GM18511 (cell line): ENCODE results near the gene DAGLA.

Experiments used
- ATAC-seq: cut with Tn5 transposase; IDR thresholded peaks from one replicate; pipeline ENCODE4 v1.9.1; 2021; ENCODE audit warnings: mild to moderate bottlenecking, moderate library complexity; ENCODE audit not compliant: unreplicated experiment

DAGLA gene

GRCh38 chr11:61775606-61776554 lies 95.7 kb downstream of the DAGLA start:
- ATAC-seq = no peak

- ATAC-seq = peak; percentile 66
These were observed 96.4 kb downstream of the DAGLA start for GRCh38 chr11:61776561-61777075.

DNA sequence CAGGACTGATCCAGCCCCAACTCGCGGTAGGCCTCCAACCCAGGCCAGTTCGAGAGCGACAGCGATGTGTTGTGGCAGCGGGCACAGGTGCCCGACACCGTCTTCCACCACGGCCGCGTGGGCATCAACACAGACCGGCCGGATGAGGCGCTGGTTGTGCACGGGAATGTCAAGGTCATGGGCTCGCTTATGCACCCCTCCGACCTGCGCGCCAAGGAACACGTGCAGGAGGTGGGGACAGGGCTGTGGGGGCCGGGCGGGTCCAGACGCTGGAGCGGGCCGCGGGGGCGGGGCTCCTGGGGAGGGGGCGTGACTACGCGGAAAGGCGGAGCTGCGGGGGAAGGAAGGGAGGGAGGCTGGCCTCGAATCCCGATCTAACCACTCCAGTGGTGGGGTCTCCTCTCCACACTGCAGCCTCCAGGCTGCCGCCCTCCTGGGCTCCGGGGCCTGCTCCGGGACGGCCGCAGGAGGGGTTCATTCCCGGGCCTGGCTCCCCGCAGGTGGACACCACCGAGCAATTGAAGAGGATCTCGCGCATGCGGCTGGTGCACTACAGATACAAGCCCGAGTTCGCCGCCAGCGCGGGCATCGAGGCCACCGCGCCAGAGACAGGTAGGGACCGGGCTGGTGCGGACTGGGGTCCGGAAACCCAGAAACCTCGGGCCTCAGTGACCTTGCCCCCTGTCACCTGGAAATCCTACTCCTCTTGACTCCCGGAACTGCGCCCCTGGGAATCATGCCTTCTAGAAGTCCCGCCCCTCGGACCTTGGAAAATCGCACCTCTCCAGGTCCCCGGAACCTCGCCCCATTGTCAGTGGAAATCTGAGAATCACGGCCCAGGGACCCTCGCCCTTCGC lies 97.3 kb downstream of the DAGLA start:
- ATAC-seq = no peak

DNA sequence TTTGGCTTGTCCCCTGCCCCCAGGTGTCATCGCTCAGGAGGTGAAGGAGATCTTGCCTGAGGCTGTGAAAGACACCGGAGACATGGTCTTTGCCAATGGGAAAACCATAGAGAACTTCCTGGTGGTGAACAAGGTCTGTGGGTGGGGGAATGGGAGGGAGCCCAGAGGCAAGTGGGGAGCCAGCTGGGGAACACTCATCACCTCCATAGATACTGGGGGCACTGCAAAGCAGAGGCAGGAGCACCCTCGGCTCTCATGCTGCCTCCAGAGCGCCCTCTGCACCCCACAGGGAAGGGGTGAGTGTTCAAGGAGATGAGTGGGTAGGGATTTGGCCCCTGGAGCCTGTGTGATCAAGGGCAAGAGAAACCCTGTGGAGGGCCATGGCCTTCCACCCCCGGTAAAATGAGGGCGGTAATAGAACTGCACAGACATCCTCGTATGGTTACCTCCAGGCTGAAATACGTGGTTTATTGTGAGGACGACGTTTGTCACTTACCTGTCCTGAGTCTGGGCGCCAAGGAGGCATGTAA lies 98.2 kb downstream of the DAGLA start:
- no peak for ATAC-seq

DNA sequence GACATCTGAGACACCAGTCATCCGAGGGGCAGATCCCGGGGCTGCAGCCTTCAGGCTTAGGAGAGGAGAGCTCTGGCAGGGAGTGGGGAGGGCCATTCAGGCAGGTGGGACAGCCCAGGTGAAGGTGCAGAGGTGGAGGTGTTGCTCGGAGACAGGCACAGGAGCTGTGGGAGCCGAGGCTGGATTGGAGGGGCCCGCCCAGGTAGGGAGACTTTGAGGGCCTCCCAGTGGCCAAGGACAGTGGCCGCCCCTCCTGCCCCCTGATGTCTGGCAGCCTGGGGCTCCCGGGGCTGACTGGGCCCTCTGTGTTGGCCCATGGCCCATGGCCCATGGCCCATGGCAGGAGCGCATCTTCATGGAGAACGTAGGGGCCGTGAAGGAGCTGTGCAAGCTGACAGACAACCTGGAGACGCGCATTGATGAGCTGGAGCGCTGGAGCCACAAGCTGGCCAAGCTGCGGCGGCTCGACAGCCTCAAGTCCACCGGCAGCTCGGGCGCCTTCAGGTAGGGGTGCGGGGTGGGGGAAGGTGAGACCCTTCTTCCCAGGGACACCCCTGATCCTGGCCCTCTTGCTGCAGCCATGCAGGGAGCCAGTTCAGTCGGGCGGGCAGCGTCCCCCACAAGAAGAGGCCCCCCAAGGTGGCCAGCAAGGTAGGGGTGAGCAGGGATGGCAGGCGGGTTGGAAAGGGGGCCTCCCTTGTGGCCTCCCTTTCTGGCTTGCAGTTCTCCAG lies 98.9 kb downstream of the DAGLA start:
- ATAC-seq = no peak

DNA sequence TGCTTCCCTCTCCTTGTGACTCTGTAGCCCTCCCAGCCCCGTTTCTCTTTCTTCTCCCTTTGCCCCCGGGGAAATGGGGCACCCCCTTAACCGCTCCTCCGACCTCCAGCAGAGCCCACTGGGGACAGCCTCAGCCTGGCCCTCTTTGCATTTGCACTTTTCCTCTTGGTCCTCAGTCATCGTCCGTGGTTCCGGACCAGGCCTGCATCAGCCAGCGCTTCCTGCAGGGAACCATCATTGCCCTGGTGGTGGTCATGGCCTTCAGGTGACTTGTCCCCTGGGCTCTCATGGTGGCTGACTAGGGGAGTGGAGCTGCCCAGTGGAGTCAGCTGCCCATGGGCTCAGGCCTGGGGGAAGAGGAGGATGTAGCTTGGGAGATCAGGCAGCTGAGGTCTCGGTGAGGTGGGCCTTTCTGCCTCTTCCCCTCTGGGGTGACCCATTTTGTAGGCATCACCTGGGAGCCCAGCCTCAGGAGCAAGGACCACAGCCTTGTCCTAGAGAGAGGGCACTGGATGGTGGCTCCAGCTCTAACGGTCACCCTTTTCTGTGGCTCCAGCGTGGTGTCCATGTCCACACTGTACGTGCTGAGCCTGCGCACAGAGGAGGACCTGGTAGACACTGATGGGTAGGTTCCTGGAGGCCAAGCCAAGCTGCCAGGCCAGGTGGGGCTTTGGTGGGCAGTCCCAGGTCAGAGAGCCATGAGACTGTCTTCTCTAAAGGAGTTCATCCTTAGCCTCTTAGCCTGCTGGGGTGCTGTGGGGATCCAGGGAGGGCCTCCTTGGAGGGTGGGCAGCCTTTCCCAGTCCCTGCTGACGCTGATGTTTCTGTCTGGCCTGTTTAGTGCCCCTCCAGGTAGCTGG lies 99.7 kb downstream of the DAGLA start:
- no peak for ATAC-seq

- ATAC-seq = no peak
These were observed 100.5 kb downstream of the DAGLA start for GRCh38 chr11:61780581-61781162.

DNA sequence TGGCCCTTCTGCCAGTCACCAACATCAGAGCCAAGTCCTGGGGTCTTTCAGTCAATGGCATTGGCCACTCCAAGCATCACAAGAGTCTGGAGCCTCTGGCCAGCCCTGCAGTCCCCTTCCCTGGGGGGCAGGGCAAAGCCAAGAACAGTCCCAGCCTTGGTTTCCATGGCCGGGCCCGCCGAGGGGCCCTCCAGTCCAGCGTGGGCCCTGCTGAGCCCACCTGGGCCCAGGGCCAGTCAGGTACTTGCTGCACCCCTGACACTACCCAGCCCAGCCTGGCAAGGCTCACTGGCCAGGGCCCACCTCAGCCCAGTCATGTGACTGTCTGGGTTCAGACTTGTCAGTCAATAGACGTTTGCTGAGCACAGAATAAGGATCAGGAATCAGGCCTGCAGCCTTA lies 101.4 kb downstream of the DAGLA start:
- ATAC-seq = no peak

GRCh38 chr11:61782299-61782698 lies 102.1 kb downstream of the DAGLA start:
- ATAC-seq = no peak

DNA sequence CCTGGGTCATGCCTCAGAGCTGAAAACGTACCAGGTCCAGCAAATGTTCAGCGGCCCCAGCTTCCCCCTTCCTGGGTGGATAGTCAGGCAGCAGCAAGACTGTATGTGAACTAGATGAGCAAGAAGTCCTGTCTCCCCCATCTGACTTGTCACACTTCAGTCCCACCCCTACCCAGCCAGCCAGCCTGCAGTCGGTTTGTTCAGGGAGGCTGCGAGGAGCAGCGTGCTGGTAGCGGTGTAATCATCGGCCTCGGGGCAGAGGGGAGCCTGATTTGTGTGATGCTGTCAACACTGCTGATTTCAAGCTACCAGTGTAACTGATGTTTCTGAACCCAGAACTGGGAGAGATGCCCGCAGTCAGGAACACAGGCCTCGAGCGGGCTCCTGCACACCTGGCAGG lies 102.7 kb downstream of the DAGLA start:
- no peak for ATAC-seq

DNA sequence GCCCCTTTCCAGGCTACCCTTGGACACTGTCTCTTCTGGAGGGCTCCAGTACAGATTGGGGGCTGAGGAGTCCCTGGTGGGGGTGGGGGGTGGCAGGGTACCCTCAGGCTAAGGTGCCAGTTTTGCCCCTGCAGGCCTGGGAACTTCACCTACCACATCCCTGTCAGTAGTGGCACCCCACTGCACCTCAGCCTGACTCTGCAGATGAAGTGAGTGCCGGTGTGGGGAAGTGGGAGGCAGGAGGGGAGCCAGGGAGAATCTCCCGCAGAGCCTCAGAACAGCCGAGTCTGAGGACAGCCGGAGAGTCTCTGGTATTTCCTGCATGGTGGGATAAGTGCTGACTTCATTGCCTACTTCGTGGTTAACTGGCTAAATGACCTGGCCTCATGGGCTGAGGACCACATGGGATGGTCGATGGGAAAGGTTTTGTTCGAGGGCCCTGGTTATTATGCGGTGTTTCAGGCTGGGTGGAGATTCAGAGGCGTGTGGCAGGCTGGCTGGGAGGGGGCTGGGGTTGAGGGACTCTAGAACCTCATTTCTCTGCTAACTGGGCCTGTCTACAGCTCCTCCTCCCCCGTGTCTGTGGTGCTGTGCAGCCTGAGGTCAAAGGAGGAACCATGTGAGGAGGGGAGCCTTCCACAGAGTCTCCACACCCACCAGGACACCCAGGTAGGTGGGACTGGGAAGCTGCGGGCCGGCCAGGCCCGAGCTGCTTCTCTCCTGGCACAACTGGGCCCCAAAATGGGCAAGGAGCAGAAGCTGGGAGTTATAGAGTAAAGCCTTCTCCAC lies 103.7 kb downstream of the DAGLA start:
- ATAC-seq = no peak

DNA sequence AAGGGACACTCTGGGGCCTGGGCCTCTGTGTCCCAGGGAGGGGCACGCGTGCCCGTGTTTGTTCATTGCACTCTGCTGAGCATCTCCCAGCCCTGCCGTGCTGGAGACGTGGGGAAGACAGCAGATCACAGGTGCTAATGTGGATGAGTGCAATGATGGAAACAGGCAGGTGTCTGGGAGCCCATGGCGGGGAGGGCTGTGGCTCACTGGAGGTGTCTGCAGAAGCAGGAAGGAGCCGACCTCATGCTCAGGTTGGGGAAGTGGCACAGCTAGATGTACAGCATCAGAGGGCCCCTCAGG lies 104.3 kb downstream of the DAGLA start:
- no peak for ATAC-seq

DNA sequence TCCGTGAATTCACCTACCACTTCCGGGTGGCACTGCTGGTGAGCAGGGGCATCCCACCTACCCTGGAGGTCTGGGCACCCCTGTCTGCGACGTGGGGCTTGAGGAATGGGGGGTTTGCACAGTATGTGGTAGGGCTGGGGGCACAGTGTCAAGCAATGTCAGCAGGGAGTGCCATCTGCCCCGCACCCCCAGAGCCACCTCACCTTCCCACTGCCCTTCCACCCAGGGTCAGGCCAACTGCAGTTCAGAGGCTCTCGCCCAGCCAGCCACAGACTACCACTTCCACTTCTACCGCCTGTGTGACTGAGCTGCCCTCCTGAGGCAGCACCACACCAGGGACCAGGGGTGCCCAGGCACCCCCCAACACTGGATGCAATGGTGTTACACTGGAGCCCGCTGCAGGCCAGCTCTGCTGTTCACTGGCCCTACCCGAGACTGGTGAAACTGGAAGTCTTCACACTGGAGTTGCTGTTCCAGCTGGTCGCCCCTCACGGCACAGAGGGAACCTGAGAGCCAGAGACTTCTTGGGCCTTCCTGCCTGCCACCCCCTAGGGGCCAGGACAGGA lies 105.7 kb downstream of the DAGLA start:
- no peak for ATAC-seq

- no peak for ATAC-seq
These were observed 107.8 kb downstream of the DAGLA start for GRCh38 chr11:61787928-61788491.

GRCh38 chr11:61791737-61792309 lies 111.6 kb downstream of the DAGLA start:
- ATAC-seq = peak; percentile 32

DNA sequence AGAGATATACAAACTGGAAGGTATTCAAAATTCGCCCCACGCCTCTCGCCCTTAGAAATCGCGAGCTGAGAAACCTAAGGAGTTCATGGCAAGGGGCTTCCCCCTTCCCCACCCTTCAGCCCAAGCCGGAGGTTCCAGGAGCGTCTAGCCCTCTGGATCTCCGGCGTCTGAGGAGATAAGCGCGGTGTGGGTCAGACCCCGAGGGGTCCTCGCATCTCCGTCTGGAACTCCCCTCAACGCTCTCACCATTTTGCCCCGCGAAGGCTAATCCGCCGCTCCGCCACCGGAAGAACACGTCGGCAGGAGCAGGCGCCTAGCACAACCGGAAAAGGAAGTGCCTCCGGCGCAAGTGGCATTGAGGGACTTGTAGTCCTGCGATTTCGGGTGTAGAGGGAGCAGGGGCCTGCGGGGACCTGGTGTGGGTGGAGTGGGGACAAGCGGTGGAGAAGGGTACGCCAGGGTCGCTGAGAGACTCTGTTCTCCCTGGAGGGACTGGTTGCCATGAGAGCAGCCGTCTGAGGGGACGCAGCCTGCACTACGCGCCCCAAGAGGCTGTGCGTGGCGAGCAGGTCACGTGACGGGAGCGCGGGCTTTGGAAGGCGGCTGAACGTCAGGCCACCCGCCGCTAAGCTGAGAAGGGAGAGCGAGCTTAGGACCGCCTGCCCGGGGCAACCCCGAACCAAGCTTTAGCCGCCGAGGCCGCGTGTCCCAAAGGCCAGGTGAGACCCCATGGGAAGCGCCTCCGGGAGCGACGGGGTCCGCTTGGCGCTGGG lies 112.3 kb downstream of the DAGLA start, which contains the start of the genes FEN1 and TMEM258:
TSS of gene FEN1 (plus strand) at position 602 of the 773 bp plus-strand sequence. CDS start 2,451 bp downstream, outside the sequence.
TSS of gene TMEM258 (minus strand) at position 290 of the 773 bp plus-strand sequence. CDS start at position 249, 41 bp downstream.
- peak; percentile 90 for ATAC-seq
